Activated CD8-positive, alpha-beta T cell treated with anti-CD3 and anti-CD28 coated beads for 36 hours (primary cell): ENCODE results near the gene GRAMD1B. TPM values are rescaled to one million over a fixed set of nuclear protein-coding genes. Genes with fewer than 3 reads are reported as not detected.
"Not testable (repeated sequence)": the region's sequence is repeated elsewhere in the genome, so short reads cannot be mapped to it uniquely, and the experiment has no call there.

ENCODE experiments used
- ATAC-seq: fragments of 200-7000 bp; cut with Tn5 transposase; one replicate; pipeline ENCODE4 v1.10.0; 2021; ENCODE audit warnings: mild to moderate bottlenecking, moderate library complexity
- CTCF ChIA-PET: fragments of 350-600 bp; sonication (Branson Sonifier 250); formaldehyde crosslinking; loops from one replicate; lab custom pipeline; 2021; ENCODE audit warnings: antibody characterized with exemption; lab: Charles Lee
- POLR2A ChIA-PET: fragments of 350-600 bp; sonication (Branson Sonifier 250); formaldehyde crosslinking; loops from one replicate; lab custom pipeline; 2021; ENCODE audit warnings: antibody characterized with exemption; lab: Charles Lee
- DNase-seq: peaks from one replicate; pipeline ENCODE4 v3.0.0-alpha.2; 2020
- H3K27ac Mint-ChIP-seq: one replicate; pipeline ENCODE4 v1.8.0; 2021; ENCODE audit warnings: mild to moderate bottlenecking, mixed read lengths
- H3K27me3 Mint-ChIP-seq: one replicate; pipeline ENCODE4 v1.8.0; 2021; ENCODE audit warnings: mixed read lengths
- H3K36me3 Mint-ChIP-seq: one replicate; pipeline ENCODE4 v1.8.0; 2021; ENCODE audit warnings: low read depth, mixed read lengths
- H3K4me1 Mint-ChIP-seq: one replicate; pipeline ENCODE4 v1.8.0; 2021; ENCODE audit warnings: low read depth, mixed read lengths
- H3K4me3 Mint-ChIP-seq: one replicate; pipeline ENCODE4 v1.8.0; 2021; ENCODE audit warnings: mild to moderate bottlenecking, moderate library complexity, mixed read lengths
- H3K9me3 Mint-ChIP-seq: one replicate; pipeline ENCODE4 v1.8.0; 2021; ENCODE audit warnings: mixed read lengths
- intact Hi-C: fragments of 100-400 bp; cut with micrococcal nuclease; formaldehyde crosslinking; loops from one replicate; pipeline ENCODE4 v1.10.0; 2022
- total RNA-seq, 2 experiments: library from RNA; stranded (reverse); gene quantifications; one replicate each; pipeline ENCODE4 v1.2.3, GENCODE V29; 2021
- TF ChIP-seq, protein P1 (sequence below): fragments of 200-600 bp; IDR thresholded peaks from one replicate; pipeline ENCODE4 v1.8.0; 2022; ENCODE audit warnings: antibody characterized with exemption, mild to moderate bottlenecking

GRAMD1B gene
- total RNA-seq, 2 experiments from 2014 or later, result 15.4 to 16.2 TPM

DNA sequence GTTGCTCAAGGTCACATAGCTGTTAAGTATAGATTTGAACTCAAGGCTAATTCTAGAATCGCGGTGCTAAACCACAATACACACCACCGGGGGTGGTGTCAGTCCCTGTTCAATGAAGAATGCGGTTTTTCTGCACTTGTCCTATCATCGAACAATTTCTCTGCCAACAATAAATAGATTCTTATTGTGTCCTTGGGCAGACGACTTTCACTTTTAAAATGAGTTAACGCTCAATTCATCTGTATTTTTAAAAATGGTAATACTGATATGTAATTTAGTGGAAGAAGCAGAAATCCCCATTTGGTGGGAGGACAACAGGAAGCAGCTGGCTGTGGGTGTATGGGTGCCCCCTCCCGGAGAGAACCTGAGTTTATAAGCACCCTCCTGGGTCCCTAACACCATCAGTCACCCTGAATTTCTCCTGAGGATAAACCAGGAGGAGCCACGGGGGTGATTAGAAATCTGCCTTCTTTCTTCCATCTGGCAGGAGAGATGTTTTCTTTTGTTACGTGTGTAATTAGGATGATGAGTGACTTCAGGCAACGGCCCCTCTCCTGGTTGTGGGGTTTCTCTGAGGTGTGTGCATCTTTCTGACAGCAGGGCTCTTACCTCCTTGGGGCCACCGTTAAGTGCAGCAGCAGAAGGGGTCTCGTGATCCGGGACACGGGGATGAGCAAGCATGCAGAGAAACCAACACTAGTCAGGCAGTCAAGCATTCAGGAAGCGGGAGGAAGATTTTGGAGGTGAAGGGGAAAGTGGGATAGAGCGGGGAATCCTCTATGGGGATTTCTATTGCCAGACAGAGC is 87.7 kb downstream of the GRAMD1B start:
- CTCF ChIA-PET, result interaction anchor here (0.7 to 1.7 kb wide), 2 partner anchors 37 to 59 kb away, joined by 3 to 5 read pairs; no protein-coding TSS in a partner anchor
- intact Hi-C loops, result no loop called here
- Mint-ChIP-seq H3K36me3 (no peaks in the 10 kb centered on the region), H3K9me3 (peaks cover 2% of the 10 kb centered on the region), H3K27me3 (no peaks in the 10 kb centered on the region), H3K4me3 (no peak overlapping the region), H3K4me1 (peaks cover 11% of the 10 kb centered on the region), H3K27ac (no peak overlapping the region)
- DNase-seq (peak; percentile 22), ATAC-seq (peak; percentile 30)
- TF ChIP-seq, protein P1, sequence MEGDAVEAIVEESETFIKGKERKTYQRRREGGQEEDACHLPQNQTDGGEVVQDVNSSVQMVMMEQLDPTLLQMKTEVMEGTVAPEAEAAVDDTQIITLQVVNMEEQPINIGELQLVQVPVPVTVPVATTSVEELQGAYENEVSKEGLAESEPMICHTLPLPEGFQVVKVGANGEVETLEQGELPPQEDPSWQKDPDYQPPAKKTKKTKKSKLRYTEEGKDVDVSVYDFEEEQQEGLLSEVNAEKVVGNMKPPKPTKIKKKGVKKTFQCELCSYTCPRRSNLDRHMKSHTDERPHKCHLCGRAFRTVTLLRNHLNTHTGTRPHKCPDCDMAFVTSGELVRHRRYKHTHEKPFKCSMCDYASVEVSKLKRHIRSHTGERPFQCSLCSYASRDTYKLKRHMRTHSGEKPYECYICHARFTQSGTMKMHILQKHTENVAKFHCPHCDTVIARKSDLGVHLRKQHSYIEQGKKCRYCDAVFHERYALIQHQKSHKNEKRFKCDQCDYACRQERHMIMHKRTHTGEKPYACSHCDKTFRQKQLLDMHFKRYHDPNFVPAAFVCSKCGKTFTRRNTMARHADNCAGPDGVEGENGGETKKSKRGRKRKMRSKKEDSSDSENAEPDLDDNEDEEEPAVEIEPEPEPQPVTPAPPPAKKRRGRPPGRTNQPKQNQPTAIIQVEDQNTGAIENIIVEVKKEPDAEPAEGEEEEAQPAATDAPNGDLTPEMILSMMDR, result no peak
- POLR2A ChIA-PET, result no interaction called here

DNA sequence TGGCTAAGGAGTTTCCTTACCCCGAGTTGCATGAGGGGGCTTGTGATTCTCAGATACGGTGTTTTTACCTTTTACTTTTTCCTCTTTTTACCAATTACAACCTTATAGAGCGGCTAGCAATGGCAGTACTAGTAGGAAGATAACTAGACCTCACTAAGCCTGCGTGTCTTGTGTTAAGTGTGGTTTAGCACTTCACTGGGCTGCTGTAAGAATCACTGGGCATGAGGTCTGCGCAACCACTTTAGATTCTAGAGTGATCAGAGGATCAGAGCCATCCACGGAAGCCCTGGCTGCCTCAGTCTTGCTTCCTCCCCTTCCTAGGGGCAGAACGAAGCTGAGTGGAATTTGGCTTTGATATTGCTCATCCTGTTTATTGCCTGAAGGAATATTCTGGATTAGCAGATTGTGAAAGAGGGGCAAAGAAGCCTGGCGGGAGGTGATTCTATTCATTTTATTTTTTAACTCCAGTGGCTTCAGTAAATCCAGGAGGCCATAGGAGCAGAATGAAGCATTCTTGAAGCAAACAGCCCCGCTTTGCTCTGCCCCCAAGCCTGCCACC is 88.5 kb downstream of the GRAMD1B start:
- ChIA-PET POLR2A (no interaction called here), CTCF (no interaction called here)
- ATAC-seq, result no peak
- Mint-ChIP-seq H3K27me3 (no peaks in the 10 kb centered on the region), H3K4me3 (no peak overlapping the region), H3K36me3 (no peaks in the 10 kb centered on the region), H3K9me3 (peaks cover 2% of the 10 kb centered on the region), H3K27ac (no peak overlapping the region), H3K4me1 (peaks cover 11% of the 10 kb centered on the region)
- no peak for DNase-seq
- intact Hi-C loops, result no loop called here
- TF ChIP-seq, protein P1, result no peak

DNA sequence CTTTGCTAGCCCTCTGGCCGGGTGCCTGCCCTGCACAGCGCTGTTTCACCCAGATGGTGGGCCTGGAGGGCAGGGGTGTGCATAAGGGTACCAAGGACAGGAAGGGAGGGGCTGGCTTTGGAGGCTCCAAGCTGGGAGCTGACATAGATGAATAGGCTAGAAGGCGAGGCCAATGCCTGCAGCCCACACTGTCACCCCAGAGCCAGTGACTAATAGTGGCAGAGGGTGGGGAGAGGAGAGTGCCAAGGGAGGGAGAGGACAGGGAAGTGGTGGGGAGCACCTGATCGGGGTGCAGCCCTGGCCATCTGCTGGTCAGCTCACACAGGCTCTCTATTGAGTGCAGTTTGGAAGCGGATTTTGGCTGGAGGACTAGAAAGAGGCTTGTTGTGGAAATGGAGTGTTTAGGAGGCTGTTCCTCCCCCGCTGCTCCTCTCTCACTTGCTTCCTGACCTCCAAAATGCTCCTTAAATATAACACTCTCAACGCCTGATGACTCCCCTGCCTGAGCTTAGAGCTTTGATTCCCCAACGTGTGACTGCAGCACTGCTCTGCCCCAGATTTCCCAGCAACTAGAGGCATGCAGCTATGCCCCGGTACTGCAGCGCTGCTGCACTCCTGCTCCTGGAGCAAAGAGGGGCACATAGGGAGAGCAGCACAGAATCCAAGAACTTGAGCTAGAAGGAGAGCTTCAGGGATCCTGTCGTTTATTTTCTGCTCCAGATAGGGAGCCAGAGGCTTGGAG is 89.2 kb downstream of the GRAMD1B start:
- Mint-ChIP-seq H3K27me3 (no peaks in the 10 kb centered on the region), H3K27ac (no peak overlapping the region), H3K4me3 (no peak overlapping the region), H3K36me3 (no peaks in the 10 kb centered on the region), H3K4me1 (peaks cover 11% of the 10 kb centered on the region), H3K9me3 (peaks cover 2% of the 10 kb centered on the region)
- TF ChIP-seq, protein P1, result no peak
- POLR2A ChIA-PET, result no interaction called here
- CTCF ChIA-PET, result interaction anchor here (0.9 to 1.1 kb wide), 2 partner anchors 36 to 57 kb away, joined by 3 read pairs; no protein-coding TSS in a partner anchor
- intact Hi-C loops, result no loop called here
- DNase-seq, result no peak
- ATAC-seq, result no peak

DNA sequence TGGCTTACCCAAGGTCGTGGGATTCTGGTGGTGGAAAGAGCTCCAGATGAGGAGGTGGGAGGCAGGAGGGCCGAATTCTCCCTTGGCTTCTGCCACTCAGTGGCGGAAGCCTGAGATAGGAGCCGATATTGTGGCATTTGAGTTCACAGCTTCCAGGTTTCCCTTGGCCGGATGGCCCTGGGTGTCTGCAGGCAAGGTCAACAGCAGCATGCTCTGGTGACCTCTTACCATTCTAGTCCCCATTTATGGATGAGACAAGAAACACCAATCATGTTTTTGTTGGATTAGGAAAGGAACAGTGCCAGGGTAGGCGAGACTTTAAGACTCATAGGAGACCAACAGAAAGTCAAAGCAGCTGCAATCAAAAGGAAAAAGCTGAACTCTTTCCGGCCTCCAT is 89.7 kb downstream of the GRAMD1B start:
- no peaks in the 10 kb centered on the region for H3K36me3 Mint-ChIP-seq
- no peak for DNase-seq
- TF ChIP-seq, protein P1, result no peak
- H3K4me1 Mint-ChIP-seq, result peaks cover 11% of the 10 kb centered on the region
- no peak for ATAC-seq
- intact Hi-C loops, result no loop called here
- POLR2A ChIA-PET, result interaction anchor here (0.7 kb wide), 1 partner anchor 8 kb away, joined by 3 read pairs; no protein-coding TSS in a partner anchor
- no peaks in the 10 kb centered on the region for H3K27me3 Mint-ChIP-seq
- peaks cover 2% of the 10 kb centered on the region for H3K9me3 Mint-ChIP-seq
- H3K27ac Mint-ChIP-seq, result no peak overlapping the region
- CTCF ChIA-PET, result interaction anchor here (0.9 to 1.7 kb wide), 3 partner anchors 9 to 57 kb away, joined by 3 to 7 read pairs (median 3); no protein-coding TSS in a partner anchor
- no peak overlapping the region for H3K4me3 Mint-ChIP-seq

DNA sequence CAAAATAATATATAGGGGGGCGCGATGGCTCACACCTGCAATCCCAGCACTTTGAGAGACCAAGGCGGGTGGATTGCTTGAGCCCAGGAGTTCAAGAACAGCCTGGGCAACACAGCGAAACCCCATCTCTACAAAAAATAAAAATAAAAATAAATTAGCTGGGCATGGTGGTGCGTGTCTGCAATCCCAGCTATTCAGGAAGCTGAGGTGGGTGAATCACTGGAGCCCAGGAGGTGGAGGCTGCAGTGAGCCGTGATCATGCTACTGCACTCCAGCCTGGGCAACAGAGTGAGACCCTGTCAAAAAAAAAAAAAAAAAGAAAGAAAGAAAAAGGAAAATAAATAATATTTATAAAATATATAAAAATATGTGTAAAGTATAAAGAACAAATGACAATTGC is 90.4 kb downstream of the GRAMD1B start:
- intact Hi-C loops, H3K9me3 Mint-ChIP-seq, ATAC-seq, DNase-seq, H3K4me3 Mint-ChIP-seq, H3K36me3 Mint-ChIP-seq, H3K27me3 Mint-ChIP-seq, H3K27ac Mint-ChIP-seq: not testable (repeated sequence)
- ChIA-PET POLR2A (interaction anchor here (0.7 kb wide), 1 partner anchor 9 kb away, joined by 3 read pairs; no protein-coding TSS in a partner anchor), CTCF (interaction anchor here (1.1 to 1.7 kb wide), 3 partner anchors 9 to 56 kb away, joined by 3 to 7 read pairs (median 3); no protein-coding TSS in a partner anchor)
- peaks cover 11% of the 10 kb centered on the region for H3K4me1 Mint-ChIP-seq
